Measurements from ENCODE around the gene BCAS1. TPM values are rescaled to one million over a fixed set of nuclear protein-coding genes. Genes with fewer than 3 reads are reported as not detected.
A peak's percentile ranks its signal among the peaks of the same experiment; 100 is the strongest.

BCAS1 gene
- total RNA-seq, 1 donor from 2014 or later, result 0.81 TPM

DNA sequence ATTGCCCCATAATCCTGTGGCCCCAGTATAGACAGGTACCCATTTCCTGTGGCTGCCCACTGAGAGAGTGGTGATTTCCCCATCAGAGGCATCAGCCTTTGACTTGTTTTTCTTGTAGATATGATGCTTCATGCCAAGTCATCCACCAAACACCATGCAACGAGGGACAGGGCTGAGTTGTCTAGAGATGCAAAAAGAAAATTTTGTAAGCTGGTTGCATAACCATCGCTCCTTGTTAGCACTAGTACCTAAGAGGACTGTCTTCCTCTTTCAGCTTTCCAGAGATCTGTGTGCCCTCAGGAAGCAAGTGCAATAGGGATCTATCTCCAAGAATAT is 166.8 kb downstream of the BCAS1 start:
- no peaks in the 10 kb centered on the region for H3K36me3 ChIP-seq
- no peaks in the 10 kb centered on the region for H3K27me3 ChIP-seq
- H3K9me3 ChIP-seq, result no peaks in the 10 kb centered on the region
- H3K27ac ChIP-seq, result no peak overlapping the region
- DNase-seq (no peak), ATAC-seq (peak; percentile 56)
- H3K4me1 ChIP-seq, result peaks cover 30% of the 10 kb centered on the region
- no peak overlapping the region for H3K4me3 ChIP-seq
- intact Hi-C loops (cut with DNase I), result no loop called here
- TF ChIP-seq, protein P1, sequence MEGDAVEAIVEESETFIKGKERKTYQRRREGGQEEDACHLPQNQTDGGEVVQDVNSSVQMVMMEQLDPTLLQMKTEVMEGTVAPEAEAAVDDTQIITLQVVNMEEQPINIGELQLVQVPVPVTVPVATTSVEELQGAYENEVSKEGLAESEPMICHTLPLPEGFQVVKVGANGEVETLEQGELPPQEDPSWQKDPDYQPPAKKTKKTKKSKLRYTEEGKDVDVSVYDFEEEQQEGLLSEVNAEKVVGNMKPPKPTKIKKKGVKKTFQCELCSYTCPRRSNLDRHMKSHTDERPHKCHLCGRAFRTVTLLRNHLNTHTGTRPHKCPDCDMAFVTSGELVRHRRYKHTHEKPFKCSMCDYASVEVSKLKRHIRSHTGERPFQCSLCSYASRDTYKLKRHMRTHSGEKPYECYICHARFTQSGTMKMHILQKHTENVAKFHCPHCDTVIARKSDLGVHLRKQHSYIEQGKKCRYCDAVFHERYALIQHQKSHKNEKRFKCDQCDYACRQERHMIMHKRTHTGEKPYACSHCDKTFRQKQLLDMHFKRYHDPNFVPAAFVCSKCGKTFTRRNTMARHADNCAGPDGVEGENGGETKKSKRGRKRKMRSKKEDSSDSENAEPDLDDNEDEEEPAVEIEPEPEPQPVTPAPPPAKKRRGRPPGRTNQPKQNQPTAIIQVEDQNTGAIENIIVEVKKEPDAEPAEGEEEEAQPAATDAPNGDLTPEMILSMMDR (IDR thresholded peaks at IDR 0.05), result no peak

GRCh38 chr20:53902968-53903651 is 167.3 kb downstream of the BCAS1 start:
- no peak overlapping the region for H3K27ac ChIP-seq
- TF ChIP-seq, protein P1 (IDR thresholded peaks at IDR 0.05), result no peak
- intact Hi-C loops (cut with DNase I), result no loop called here

DNA sequence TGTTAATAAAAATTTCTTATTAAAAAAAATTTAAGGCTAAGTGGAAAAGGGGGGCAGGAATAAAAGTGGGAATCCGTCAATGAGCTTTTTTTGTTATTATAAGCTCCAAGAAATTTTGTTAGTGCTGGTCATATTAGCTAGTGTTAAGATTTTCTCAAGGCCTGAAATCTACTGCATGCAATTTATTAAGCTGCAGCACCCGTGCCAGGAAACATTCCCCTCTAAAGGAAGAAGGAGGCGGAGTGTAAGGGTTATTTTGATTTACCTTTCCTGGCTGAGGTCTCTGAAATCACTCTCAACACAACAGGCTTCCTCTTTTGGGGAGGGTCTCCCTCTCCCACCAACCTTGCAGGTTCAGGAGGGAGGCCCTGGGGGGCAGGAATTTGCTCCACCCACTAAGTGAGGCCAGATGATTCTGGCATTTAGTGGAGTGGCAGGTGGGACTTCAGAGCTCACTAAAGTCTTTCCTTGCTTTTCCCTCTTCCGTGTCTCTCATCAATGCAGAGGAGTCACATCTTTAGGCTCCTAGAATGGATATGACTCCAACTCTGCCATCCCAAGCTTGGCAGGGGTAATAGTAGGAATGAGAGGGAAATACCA is 168.8 kb downstream of the BCAS1 start:
- no peak for ATAC-seq
- no peaks in the 10 kb centered on the region for H3K27me3 ChIP-seq
- H3K9me3 ChIP-seq, result no peaks in the 10 kb centered on the region
- no peak for DNase-seq
- H3K4me3 ChIP-seq, result no peak overlapping the region
- peaks cover 27% of the 10 kb centered on the region for H3K4me1 ChIP-seq
- no peak overlapping the region for H3K27ac ChIP-seq
- TF ChIP-seq, protein P1 (IDR thresholded peaks at IDR 0.05), result no peak
- intact Hi-C loops (cut with DNase I), result no loop called here
- H3K36me3 ChIP-seq, result no peaks in the 10 kb centered on the region

More at GRCh38 chr20:53902968-53903651, 167.3 kb downstream of the BCAS1 start:
- no peak overlapping the region for H3K4me3 ChIP-seq
- H3K4me1 ChIP-seq, result peaks cover 31% of the 10 kb centered on the region
- ATAC-seq (no peak), DNase-seq (no peak)
- H3K9me3 ChIP-seq, result no peaks in the 10 kb centered on the region
- H3K36me3 ChIP-seq, result no peaks in the 10 kb centered on the region
- H3K27me3 ChIP-seq, result no peaks in the 10 kb centered on the region

GRCh38 chr20:53901064-53901463 is 169.3 kb downstream of the BCAS1 start:
- Histone ChIP-seq H3K27me3 (no peaks in the 10 kb centered on the region), H3K4me1 (peaks cover 21% of the 10 kb centered on the region), H3K27ac (no peak overlapping the region), H3K36me3 (no peaks in the 10 kb centered on the region), H3K9me3 (no peaks in the 10 kb centered on the region), H3K4me3 (no peak overlapping the region)
- DNase-seq (no peak), ATAC-seq (no peak)
- intact Hi-C loops (cut with DNase I), result no loop called here
- TF ChIP-seq, protein P1 (IDR thresholded peaks at IDR 0.05), result no peak

DNA sequence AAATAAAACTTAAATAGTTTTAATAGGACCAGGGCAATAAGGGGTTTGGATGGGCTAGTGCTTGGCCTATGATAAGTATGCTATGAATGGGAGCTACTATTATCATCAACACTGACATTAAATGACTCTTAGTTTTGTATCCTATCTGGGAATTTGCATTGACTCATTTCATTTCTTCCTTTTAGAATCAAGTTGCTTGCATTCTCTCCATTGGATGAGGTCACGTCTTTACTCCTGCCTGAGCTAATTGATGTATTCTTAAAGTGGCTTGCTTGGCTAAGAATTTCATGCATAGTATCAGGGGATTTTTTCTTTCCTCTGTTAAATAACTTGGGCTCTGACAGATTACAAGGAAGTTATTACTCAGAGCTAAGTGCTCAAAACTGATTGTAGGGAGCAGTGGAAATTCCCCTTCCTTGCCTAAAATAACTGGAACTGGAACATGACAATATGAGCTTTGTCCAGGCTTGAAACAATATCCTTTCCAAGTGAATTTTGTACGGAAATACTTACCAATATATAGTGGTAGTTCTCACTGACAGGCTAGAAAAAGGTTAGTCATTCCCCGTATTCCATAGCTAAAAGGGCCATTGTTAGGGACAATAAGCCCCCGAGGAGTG is 169.9 kb downstream of the BCAS1 start:
- Histone ChIP-seq H3K9me3 (no peaks in the 10 kb centered on the region), H3K36me3 (no peaks in the 10 kb centered on the region), H3K27me3 (no peaks in the 10 kb centered on the region), H3K27ac (no peak overlapping the region), H3K4me1 (peaks cover 21% of the 10 kb centered on the region), H3K4me3 (no peak overlapping the region)
- TF ChIP-seq, protein P1 (IDR thresholded peaks at IDR 0.05), result no peak
- DNase-seq (no peak), ATAC-seq (no peak)
- intact Hi-C loops (cut with DNase I), result no loop called here

Data from upper lobe of right lung (tissue), 1 donor.